ENCODE measurements around the gene MAPKAP1.

MAPKAP1 gene

GRCh38 chr9:125426926-125427325 lies 280.1 kb downstream of the MAPKAP1 start:
- no peak for DNase-seq

- no peak for DNase-seq
Measured at GRCh38 chr9:125425901-125426515, 281.0 kb downstream of the MAPKAP1 start.

- no peak for DNase-seq
Measured at GRCh38 chr9:125425170-125425897, 281.7 kb downstream of the MAPKAP1 start.

GRCh38 chr9:125423964-125424363 lies 283.0 kb downstream of the MAPKAP1 start:
- DNase-seq = no peak

DNA sequence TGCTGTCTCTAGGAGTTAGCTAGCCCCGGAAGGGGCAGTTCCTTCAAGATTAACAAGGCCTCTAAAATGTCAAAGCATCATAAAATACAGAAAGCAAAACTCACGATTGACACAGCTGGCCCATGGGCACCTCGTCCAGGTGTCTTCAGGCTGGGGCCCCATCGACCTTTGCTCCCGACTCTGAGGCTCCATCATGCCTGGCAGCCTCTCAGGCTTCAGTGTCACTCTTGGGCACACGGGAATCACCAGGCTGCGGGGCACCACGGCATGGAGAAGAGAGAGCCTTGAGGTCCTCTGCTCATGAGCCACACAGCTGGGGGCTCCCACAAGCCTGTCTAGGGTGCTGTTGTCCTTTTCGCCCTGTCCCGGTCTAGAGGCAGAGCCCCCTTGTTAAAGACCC lies 284.2 kb downstream of the MAPKAP1 start:
- DNase-seq = no peak

- no peak for DNase-seq
Measured at GRCh38 chr9:125421591-125422181, 285.3 kb downstream of the MAPKAP1 start.

GRCh38 chr9:125421166-125421565 lies 285.8 kb downstream of the MAPKAP1 start:
- no peak for DNase-seq

DNA sequence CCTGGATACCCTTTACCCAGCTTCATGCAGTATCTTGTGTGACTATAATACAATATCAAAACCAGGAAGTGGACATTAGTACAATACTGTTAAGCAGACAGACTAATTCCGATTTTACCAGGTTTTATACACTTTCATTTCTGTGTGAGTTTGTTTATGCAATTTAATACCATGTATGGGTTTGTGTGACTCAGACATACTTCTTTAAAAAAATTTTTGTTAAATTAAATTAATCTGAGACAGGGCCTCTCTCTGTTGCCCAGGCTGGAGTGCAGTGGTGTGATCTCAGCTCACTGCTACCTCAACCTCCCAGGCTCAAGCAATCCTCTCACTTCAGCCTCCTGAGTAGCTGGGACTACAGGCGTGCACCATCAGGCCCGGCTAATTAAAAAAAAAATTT lies 288.6 kb downstream of the MAPKAP1 start:
- DNase-seq = no peak

- DNase-seq = no peak
Measured at GRCh38 chr9:125416517-125416916, 290.5 kb downstream of the MAPKAP1 start.

- no peak for DNase-seq
Measured at GRCh38 chr9:125415583-125416460, 291.2 kb downstream of the MAPKAP1 start.

- no peak for DNase-seq
Measured at GRCh38 chr9:125413579-125413978, 293.4 kb downstream of the MAPKAP1 start.

GRCh38 chr9:125412166-125412565 lies 294.8 kb downstream of the MAPKAP1 start:
- DNase-seq = no peak

GRCh38 chr9:125411171-125411756 lies 295.7 kb downstream of the MAPKAP1 start:
- no peak for DNase-seq

GRCh38 chr9:125410522-125410894 lies 296.5 kb downstream of the MAPKAP1 start:
- no peak for DNase-seq

DNA sequence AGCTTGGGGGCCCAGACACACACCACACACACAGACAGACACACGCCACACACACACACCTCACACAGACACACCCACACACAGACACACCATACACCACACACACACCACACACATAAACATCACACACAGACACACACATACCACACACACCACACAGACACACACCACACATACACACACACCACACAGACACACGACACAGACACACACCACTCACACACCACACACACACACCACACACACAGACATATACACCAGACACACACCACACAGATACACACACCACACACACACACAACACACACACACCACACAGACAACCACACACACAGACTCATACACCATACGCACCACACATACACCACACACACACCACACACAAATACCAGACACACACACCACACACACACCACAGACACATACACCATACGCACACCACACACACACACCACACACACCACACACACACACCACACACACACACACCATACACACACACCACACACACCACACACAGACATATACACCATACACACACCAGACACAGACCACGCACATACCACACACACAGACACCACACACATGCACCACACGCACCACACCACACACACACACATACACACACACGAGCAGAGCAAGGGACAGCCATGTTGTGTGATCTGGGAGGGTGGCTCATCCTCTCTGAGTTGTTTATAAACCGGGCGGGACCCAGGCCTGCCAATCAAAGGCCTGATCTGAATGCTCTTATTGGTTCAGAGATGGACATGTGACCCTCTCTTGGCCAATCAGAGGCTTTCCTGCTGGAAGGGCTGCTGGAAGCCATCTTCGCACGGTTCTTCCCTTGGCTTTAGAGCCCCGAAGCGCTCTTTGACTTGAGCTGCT lies 297.1 kb downstream of the MAPKAP1 start:
- DNase-seq = peak; percentile 3

- DNase-seq = no peak
Measured at GRCh38 chr9:125409217-125409636, 297.8 kb downstream of the MAPKAP1 start.

DNA sequence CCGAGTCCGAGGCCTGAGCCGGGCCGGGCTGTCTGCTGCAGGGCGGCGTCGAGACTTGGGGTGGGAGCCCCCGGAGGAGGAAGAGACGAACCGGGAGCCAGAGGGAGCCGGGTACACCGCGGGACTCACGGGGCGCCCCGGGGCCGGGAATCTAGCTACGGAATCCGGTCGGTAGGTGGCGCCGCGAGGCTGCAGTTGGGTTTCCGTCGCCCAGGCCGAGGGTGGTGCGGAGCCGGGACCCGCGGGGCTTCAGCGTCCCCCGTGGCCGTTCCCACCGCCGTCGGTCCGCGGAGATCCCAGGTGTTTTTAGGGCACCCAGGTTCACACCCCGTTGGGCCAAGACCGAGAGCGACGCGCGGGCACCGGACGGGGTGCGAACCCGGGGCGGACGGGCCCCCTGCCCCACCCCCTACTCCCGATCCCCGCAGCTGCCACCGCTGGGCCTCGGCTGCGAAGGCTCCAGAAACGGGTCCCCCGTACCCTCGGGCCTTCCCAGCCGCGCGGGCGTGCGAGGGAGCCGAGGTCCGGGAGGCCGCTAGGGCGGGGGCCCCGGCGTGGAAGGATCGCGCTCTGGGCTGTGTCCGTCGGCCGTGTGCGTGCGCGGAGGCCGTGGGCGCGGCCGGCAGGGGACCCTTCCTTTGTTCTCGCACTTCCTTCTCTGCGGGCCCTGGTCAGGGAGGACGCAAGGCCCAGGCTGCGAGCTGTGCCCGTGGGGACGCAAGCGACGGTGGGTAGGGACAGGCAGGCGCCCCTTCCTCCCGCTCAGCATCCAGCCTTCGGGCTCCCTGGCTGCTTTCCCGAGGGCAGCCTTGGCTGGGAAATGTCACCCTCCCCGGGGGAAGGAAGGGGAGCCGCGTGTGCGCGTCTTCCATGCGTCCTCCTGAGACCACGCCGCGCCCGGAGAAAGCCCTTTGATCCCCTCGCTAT lies 298.8 kb downstream of the MAPKAP1 start:
- DNase-seq = peak; percentile 25

DNA sequence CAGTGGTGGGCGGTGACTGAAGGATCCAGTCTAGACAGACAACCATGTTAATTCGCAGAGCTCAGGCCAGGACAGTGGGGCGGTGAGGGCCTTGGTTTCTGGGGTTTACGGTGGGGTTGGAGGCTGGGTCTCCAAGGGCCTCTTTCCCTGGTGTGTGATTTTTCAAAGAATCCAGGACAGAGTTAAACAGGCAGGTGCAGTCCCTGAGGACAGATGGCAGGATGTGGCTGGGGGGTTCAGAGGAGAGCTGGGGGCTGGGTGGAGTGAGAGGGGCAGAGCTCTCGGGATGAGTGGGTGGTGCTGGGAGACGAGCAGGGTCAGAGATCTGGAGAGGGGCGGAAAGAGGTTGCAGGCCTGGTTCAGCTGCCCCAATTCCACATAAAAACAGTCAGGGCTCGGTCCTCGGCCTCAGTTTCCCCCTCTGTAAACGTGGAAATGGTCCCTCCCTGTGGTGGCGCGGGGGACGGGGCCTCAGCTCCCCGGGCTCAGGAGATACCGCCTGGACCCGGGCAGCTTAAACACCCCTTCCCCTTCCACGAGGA lies 299.5 kb downstream of the MAPKAP1 start:
- DNase-seq = no peak

DNA sequence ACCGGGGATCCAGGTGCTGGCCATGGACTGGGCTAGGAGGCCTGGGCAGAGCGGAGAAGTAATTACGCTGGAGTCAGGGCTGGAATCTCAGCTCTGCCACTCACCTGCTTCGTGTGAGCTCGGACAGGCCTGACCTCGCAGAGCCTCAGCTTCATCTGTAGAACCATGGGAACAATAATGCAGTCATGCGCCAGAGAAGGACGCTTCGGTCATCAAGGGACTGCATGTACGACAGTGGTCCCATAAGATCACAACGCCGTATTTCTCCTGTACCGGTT lies 300.3 kb downstream of the MAPKAP1 start:
- DNase-seq = no peak

- no peak for DNase-seq
Measured at GRCh38 chr9:125405938-125406809, 300.8 kb downstream of the MAPKAP1 start.

Data from NCI-H1694 (cell line).